Dermis microvascular lymphatic vessel endothelial cell (primary cell): ENCODE data around the gene SLC35E4. TPM values are rescaled to one million over a fixed set of nuclear protein-coding genes. Genes with fewer than 3 reads are reported as not detected.
"Not testable (repeated sequence)": the region's sequence is repeated elsewhere in the genome, so short reads cannot be mapped to it uniquely, and the experiment has no call there.

Experiments
- DNase-seq, 2 donors: peaks; one replicate each; pipeline versions ENCODE4 v3.0.0 to v3.0.0-alpha.2; 2010; ENCODE audit warnings: low read depth in 2 of 2
- total RNA-seq: library from RNA; depleted of rRNA; stranded (reverse); fragments of >200 nt; gene quantifications from 2 replicates; pipeline ENCODE4 v1.2.1, GENCODE V29; 2014

The SLC35E4 gene
- total RNA-seq = 26.4 and 31.3 TPM in 2 replicates

GRCh38 chr22:30635273-30636225 lies at the start of gene SLC35E4:
SLC35E4 (plus strand) TSS chr22:30635781; CDS start chr22:30636451, 670 bp downstream.
- peak; percentile 70 to 91 for DNase-seq

- no peak for DNase-seq
These were observed 49.2 kb upstream of the SLC35E4 start for GRCh38 chr22:30586414-30586813.

GRCh38 chr22:30591191-30591587 lies 44.4 kb upstream of the SLC35E4 start:
- peak in 1 of 2 donors; percentile 34 for DNase-seq

- DNase-seq = peak; percentile 98 to 100
These were observed 43.8 kb upstream of the SLC35E4 start, which contains the start of gene PES1 for GRCh38 chr22:30591588-30592359. PES1 (minus strand) TSS chr22:30591910; CDS start chr22:30591833, 77 bp downstream.

- DNase-seq = not testable (repeated sequence)
These were observed 43.2 kb upstream of the SLC35E4 start for GRCh38 chr22:30592360-30592713.

- no peak for DNase-seq
These were observed 39.4 kb upstream of the SLC35E4 start for GRCh38 chr22:30596199-30596598.

- no peak for DNase-seq
These were observed 38.7 kb upstream of the SLC35E4 start for GRCh38 chr22:30596886-30597285.

- DNase-seq = no peak
These were observed 36.6 kb upstream of the SLC35E4 start for GRCh38 chr22:30598986-30599385.

GRCh38 chr22:30600921-30601320 lies 34.7 kb upstream of the SLC35E4 start:
- no peak for DNase-seq

GRCh38 chr22:30601464-30601863 lies 34.1 kb upstream of the SLC35E4 start:
- DNase-seq = no peak

- DNase-seq = peak in 1 of 2 donors; percentile 47
These were observed 33.5 kb upstream of the SLC35E4 start for GRCh38 chr22:30602049-30602448.

- DNase-seq = no peak
These were observed 31.8 kb upstream of the SLC35E4 start for GRCh38 chr22:30603801-30604200.

GRCh38 chr22:30604723-30605122 lies 30.9 kb upstream of the SLC35E4 start:
- no peak for DNase-seq

- peak in 1 of 2 donors; percentile 54 for DNase-seq
These were observed 30.0 kb upstream of the SLC35E4 start for GRCh38 chr22:30605449-30606110.

- DNase-seq = peak; percentile 31 to 82
These were observed 28.9 kb upstream of the SLC35E4 start, which contains the start of gene TCN2 for GRCh38 chr22:30606455-30607299. TCN2 (plus strand) TSS chr22:30607174; CDS start chr22:30607332, 158 bp downstream.

- no peak for DNase-seq
These were observed 28.2 kb upstream of the SLC35E4 start for GRCh38 chr22:30607300-30607930.

- DNase-seq = no peak
These were observed 27.6 kb upstream of the SLC35E4 start for GRCh38 chr22:30607939-30608338.

GRCh38 chr22:30609260-30610185 lies 26.1 kb upstream of the SLC35E4 start:
- DNase-seq = peak in 1 of 2 donors; percentile 79

- no peak for DNase-seq
These were observed 25.3 kb upstream of the SLC35E4 start for GRCh38 chr22:30610299-30610698.
